Measurements from ENCODE around the gene PBRM1. TPM values are rescaled to one million over a fixed set of nuclear protein-coding genes. Genes with fewer than 3 reads are reported as not detected.

The PBRM1 gene
- total and polyA plus RNA-seq, 4 donors, result 7.1 to 65.7 (median 38.7) TPM

- H3K27me3 ChIP-seq (ENCODE audit: control insufficient read depth in 4 of 4, insufficient read depth in 4 of 4, low read length in 3 of 4), result no peaks in the 10 kb centered on the region
- H3K9ac ChIP-seq (ENCODE audit: low read depth in 1 of 2, low read length in 2 of 2), result no peak overlapping the region
- H3K9me3 ChIP-seq (ENCODE audit: control insufficient read depth in 4 of 4, low read length in 3 of 4), result no peaks in the 10 kb centered on the region
- 90% methylated on average over 10 of the region's 10 CpGs for WGBS
- H3K4me3 ChIP-seq (ENCODE audit: low read depth in 1 of 3, low read length in 3 of 3), result no peak overlapping the region
- no peak for TF ChIP-seq SP1 (IDR thresholded peaks at IDR 0.05)
- peaks cover 3 to 12% (median 4%) of the 10 kb centered on the region in 4 donors for H3K4me1 ChIP-seq (ENCODE audit: control insufficient read depth in 4 of 4, insufficient read depth in 4 of 4, low read length in 3 of 4)
- DNase-seq (ENCODE audit: low spot score), result no peak
- peak overlapping the region in 1 of 2 donors; percentile 3 for H3K27ac ChIP-seq (ENCODE audit: low read depth in 1 of 2, low read length in 2 of 2)
- no peaks in the 10 kb centered on the region for H3K36me3 ChIP-seq (ENCODE audit: control insufficient read depth in 4 of 4, insufficient read depth in 3 of 4, low read depth in 1 of 4, low read length in 3 of 4)
Observed at GRCh38 chr3:52530918-52531826, 154.5 kb downstream of the PBRM1 start.

GRCh38 chr3:52529376-52530333 is 156.1 kb downstream of the PBRM1 start:
- Histone ChIP-seq H3K4me1 (ENCODE audit: control insufficient read depth in 4 of 4, insufficient read depth in 4 of 4, low read length in 3 of 4) (peaks cover 0 to 12% (median 3%) of the 10 kb centered on the region in 4 donors), H3K4me3 (ENCODE audit: low read depth in 1 of 3, low read length in 3 of 3) (no peak overlapping the region), H3K27ac (ENCODE audit: low read depth in 1 of 2, low read length in 2 of 2) (peak overlapping the region in 1 of 2 donors; percentile 46), H3K9ac (ENCODE audit: low read depth in 1 of 2, low read length in 2 of 2) (no peak overlapping the region), H3K27me3 (ENCODE audit: control insufficient read depth in 4 of 4, insufficient read depth in 4 of 4, low read length in 3 of 4) (no peaks in the 10 kb centered on the region), H3K36me3 (ENCODE audit: control insufficient read depth in 4 of 4, insufficient read depth in 3 of 4, low read depth in 1 of 4, low read length in 3 of 4) (no peaks in the 10 kb centered on the region), H3K9me3 (ENCODE audit: control insufficient read depth in 4 of 4, low read length in 3 of 4) (no peaks in the 10 kb centered on the region)
- TF ChIP-seq TAF1 (conservative IDR thresholded peaks at IDR 0.05) (no peak), NR2F2 (IDR thresholded peaks at IDR 0.05) (peak; percentile 27)
- DNase-seq (ENCODE audit: low spot score), result no peak
- WGBS, result 78% methylated on average over 12 of the region's 12 CpGs

GRCh38 chr3:52528586-52529375 is 156.9 kb downstream of the PBRM1 start:
- no peak for DNase-seq (ENCODE audit: low spot score)
- 91% methylated on average over 25 of the region's 25 CpGs for WGBS
- Histone ChIP-seq H3K36me3 (ENCODE audit: control insufficient read depth in 4 of 4, insufficient read depth in 3 of 4, low read depth in 1 of 4, low read length in 3 of 4) (no peaks in the 10 kb centered on the region), H3K4me3 (ENCODE audit: low read depth in 1 of 3, low read length in 3 of 3) (no peak overlapping the region), H3K27me3 (ENCODE audit: control insufficient read depth in 4 of 4, insufficient read depth in 4 of 4, low read length in 3 of 4) (no peaks in the 10 kb centered on the region), H3K9me3 (ENCODE audit: control insufficient read depth in 4 of 4, low read length in 3 of 4) (no peaks in the 10 kb centered on the region), H3K27ac (ENCODE audit: low read depth in 1 of 2, low read length in 2 of 2) (no peak overlapping the region), H3K9ac (ENCODE audit: low read depth in 1 of 2, low read length in 2 of 2) (no peak overlapping the region), H3K4me1 (ENCODE audit: control insufficient read depth in 4 of 4, insufficient read depth in 4 of 4, low read length in 3 of 4) (peaks cover 0 to 7% (median 2%) of the 10 kb centered on the region in 4 donors)
- TF ChIP-seq REST (IDR thresholded peaks at IDR 0.05) (no peak), HNF4A (conservative IDR thresholded peaks at IDR 0.05) (no peak), GABPA (IDR thresholded peaks at IDR 0.05 in 1 of 2, conservative IDR thresholded peaks at IDR 0.05 in 1 of 2) (no peak), EGR1 (IDR thresholded peaks at IDR 0.05; ENCODE audit: low read depth in 2 of 2) (no peak), MAX (IDR thresholded peaks at IDR 0.05) (no peak), FOXA1 (IDR thresholded peaks at IDR 0.05) (no peak), FOXA2 (IDR thresholded peaks at IDR 0.05) (no peak), CTCF (IDR thresholded peaks at IDR 0.05; ENCODE audit: low read depth, low read length, missing input control) (no peak), RXRA (IDR thresholded peaks at IDR 0.05) (no peak), NR2F2 (IDR thresholded peaks at IDR 0.05) (no peak), HNF4G (IDR thresholded peaks at IDR 0.05) (no peak)

Data from liver (tissue), 9 donors.